Caco-2 (cell line): ENCODE results near the gene VILL. TPM values are rescaled to one million over a fixed set of nuclear protein-coding genes. Genes with fewer than 3 reads are reported as not detected.

ENCODE experiments used
- BruUV-seq: library from RNA; stranded (reverse); fragments of 400-500 nt; replicated peaks from 2 replicates; lab custom pipeline; 2021; lab: Mats Ljungman, UMichigan
- CTCF ChIA-PET: fragments of 300-600 bp; sonication (Branson Sonifier 250); formaldehyde crosslinking; loops from one replicate; lab custom pipeline; 2022; ENCODE audit warnings: antibody characterized with exemption; lab: Charles Lee
- POLR2A ChIA-PET: fragments of 300-600 bp; sonication (Branson Sonifier 250); formaldehyde crosslinking; loops from one replicate; lab custom pipeline; 2022; ENCODE audit warnings: antibody characterized with exemption; lab: Charles Lee
- DNase-seq, 2 experiments: peaks; one replicate each; pipeline versions ENCODE4 v3.0.0 to v3.0.0-alpha.2; 2020 to 2022
- H3K27me3 ChIP-seq: replicated peaks from 2 replicates; pipeline ENCODE4 v1.6.0; 2011; ENCODE audit warnings: low read length; ENCODE audit not compliant: control insufficient read depth, insufficient read depth
- H3K36me3 ChIP-seq: 2 replicates; pipeline ENCODE4 v1.5.1; 2011; ENCODE audit warnings: low read length; ENCODE audit not compliant: control insufficient read depth, insufficient read depth
- H3K4me1 ChIP-seq: fragments of 250-450 bp; sonication (Bioruptor Pico); 2 replicates; pipeline ENCODE4 v1.5.1; 2020; ENCODE audit warnings: mild to moderate bottlenecking
- H3K4me3 ChIP-seq: 2 replicates; pipeline ENCODE4 v1.5.1; 2011; ENCODE audit warnings: low read depth, mild to moderate bottlenecking, control low read depth, low read length
- H3K9me3 ChIP-seq: fragments of 250-450 bp; sonication (Bioruptor Pico); 2 replicates; pipeline ENCODE4 v1.5.1; 2020; ENCODE audit warnings: mild to moderate bottlenecking, moderate library complexity
- H3K27ac Mint-ChIP-seq: one replicate; pipeline ENCODE4 v1.8.0; 2022; ENCODE audit warnings: mixed read lengths; ENCODE audit not compliant: unreplicated experiment
- H3K27me3 Mint-ChIP-seq: one replicate; pipeline ENCODE4 v1.8.0; 2022; ENCODE audit warnings: mixed read lengths; ENCODE audit not compliant: insufficient read depth, unreplicated experiment
- H3K36me3 Mint-ChIP-seq: one replicate; pipeline ENCODE4 v1.8.0; 2022; ENCODE audit warnings: mild to moderate bottlenecking, mixed read lengths; ENCODE audit not compliant: insufficient read depth, unreplicated experiment
- H3K4me1 Mint-ChIP-seq: one replicate; pipeline ENCODE4 v1.8.0; 2022; ENCODE audit warnings: low read depth, mixed read lengths; ENCODE audit not compliant: unreplicated experiment
- H3K4me3 Mint-ChIP-seq: one replicate; pipeline ENCODE4 v1.8.0; 2022; ENCODE audit warnings: mild to moderate bottlenecking, moderate library complexity, mixed read lengths; ENCODE audit not compliant: unreplicated experiment
- H3K9me3 Mint-ChIP-seq: one replicate; pipeline ENCODE4 v1.8.0; 2022; ENCODE audit warnings: mixed read lengths; ENCODE audit not compliant: unreplicated experiment
- CTCF ChIP-seq, 2 experiments: fragments of 200-600 bp in 1 of 2; IDR thresholded peaks; 1 replicate in 1 of 2; 2 replicates in 1 of 2; pipeline versions ENCODE4 v1.5.1 to v1.8.0; 2011 to 2022; ENCODE audit warnings: antibody characterized with exemption in 1 of 2, control low read depth in 1 of 2, inconsistent platforms in 1 of 2, low read depth in 1 of 2, low read length in 1 of 2, mild to moderate bottlenecking in 1 of 2, moderate library complexity in 1 of 2; ENCODE audit not compliant: insufficient read depth in 1 of 2, severe bottlenecking in 1 of 2, unreplicated experiment in 1 of 2
- intact Hi-C: fragments of 100-400 bp; cut with micrococcal nuclease; formaldehyde crosslinking; loops from one replicate; pipeline ENCODE4 v1.10.0; 2022; ENCODE audit not compliant: unreplicated experiment
- total RNA-seq: library from RNA; stranded (reverse); gene quantifications from 2 replicates; pipeline ENCODE4 v1.2.3, GENCODE V29; 2022

VILL gene
- total RNA-seq, 1 experiment from 2014 or later, result 11.7 TPM

DNA sequence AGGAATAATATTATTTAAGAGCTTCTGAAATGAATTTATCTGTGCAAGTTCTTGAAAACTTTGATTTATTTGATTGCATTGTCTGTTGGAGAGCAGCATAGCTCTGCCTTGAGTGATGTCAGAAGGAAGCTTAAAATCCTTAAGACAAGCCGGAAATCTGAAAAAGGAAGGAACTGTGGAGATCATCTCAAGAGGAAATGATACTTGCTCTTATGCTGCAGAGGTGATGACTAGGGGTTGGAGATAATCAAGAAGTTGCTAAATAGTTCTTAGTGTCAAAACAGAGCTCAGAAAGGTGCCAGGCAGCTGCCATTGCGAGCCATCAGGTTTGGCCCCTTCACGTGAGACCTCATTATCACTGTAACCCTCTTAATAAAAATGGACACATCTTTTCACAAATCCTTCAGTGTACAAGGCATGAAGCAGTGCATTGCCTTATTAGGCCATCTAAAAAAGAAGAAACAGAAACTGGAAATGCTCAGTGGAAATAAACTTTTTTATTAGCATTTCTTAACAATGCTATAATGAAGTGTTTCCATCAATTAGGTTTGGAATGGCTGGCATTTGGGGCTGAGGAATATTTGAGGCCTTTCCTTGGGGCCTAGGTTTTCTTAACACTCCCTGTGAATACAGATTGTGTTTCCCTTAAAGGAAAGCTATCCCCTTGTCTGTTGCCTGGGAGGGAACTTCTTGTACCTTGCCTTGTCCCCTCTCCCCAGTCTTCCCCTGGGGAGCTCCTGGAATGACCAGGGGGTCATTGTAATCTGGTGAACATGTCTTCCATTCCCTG is 34.5 kb upstream of the VILL start:
- intact Hi-C loops, result no loop called here
- ChIA-PET CTCF (no interaction called here), POLR2A (no interaction called here)
- no peaks in the 10 kb centered on the region for H3K27me3 Mint-ChIP-seq
- Histone ChIP-seq H3K27me3 (no peaks in the 10 kb centered on the region), H3K9me3 (no peaks in the 10 kb centered on the region), H3K36me3 (no peaks in the 10 kb centered on the region; the same call in 1 of the 2 replicates), H3K4me1 (no peaks in the 10 kb centered on the region), H3K4me3 (no peak overlapping the region)
- no peak overlapping the region for H3K27ac Mint-ChIP-seq
- H3K9me3 Mint-ChIP-seq, result no peaks in the 10 kb centered on the region
- peaks cover 28% of the 10 kb centered on the region for H3K36me3 Mint-ChIP-seq
- TF ChIP-seq CTCF (IDR thresholded peaks at IDR 0.05; ENCODE audit: insufficient read depth in 1 of 2, low read depth in 1 of 2, low read length in 1 of 2, severe bottlenecking in 1 of 2, unreplicated experiment in 1 of 2), result no peak
- BruUV-seq, result no TSS peak
- DNase-seq, result no peak
- peaks cover 15% of the 10 kb centered on the region for H3K4me1 Mint-ChIP-seq
- H3K4me3 Mint-ChIP-seq, result no peak overlapping the region

DNA sequence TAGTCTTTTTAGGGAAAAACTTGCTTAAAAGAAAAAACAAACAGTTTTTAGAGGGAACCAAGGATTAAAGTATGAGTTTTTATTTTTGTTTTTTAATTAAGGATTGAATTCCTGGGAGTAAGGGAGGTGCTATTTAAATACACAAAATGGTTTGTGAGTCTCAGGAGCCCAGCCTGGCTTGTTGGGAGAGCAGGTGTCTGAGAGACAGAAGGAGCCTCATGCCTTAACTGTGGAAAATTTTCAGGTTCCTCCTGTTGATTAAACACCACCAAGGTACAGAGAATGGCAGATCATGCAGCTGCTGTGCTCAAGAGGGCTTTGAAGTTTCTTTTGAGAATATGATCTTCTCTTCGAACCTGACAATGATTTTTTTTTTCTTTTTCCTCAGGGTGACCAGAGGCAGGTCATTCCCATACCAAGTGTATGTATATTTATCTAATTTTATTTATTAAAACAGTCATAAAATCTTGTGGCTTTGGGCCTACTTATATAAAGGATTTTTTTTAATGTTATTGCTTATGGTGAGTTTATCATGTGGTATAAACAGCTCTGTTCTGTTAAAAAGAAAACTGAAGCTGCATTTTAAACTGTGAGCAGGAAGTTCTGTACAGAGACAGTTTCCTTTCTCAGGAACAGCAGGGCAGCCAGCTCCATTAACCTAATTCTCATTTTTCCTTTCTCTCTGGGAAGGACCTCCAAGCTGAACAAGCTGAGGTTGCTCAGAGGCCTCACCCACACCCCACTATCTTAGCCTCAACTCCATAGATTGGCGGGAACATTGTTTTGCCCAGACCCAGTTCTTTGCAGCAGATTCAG is 33.7 kb upstream of the VILL start:
- H3K9me3 ChIP-seq, result no peaks in the 10 kb centered on the region
- ChIA-PET POLR2A (no interaction called here), CTCF (no interaction called here)
- DNase-seq, result no peak
- no peak overlapping the region for H3K4me3 ChIP-seq
- no peak for TF ChIP-seq CTCF (IDR thresholded peaks at IDR 0.05; ENCODE audit: insufficient read depth in 1 of 2, low read depth in 1 of 2, low read length in 1 of 2, severe bottlenecking in 1 of 2, unreplicated experiment in 1 of 2)
- Mint-ChIP-seq H3K27me3 (no peaks in the 10 kb centered on the region), H3K4me3 (no peak overlapping the region), H3K9me3 (no peaks in the 10 kb centered on the region), H3K27ac (peak overlapping the region; percentile 33), H3K4me1 (peaks cover 16% of the 10 kb centered on the region), H3K36me3 (peaks cover 25% of the 10 kb centered on the region)
- intact Hi-C loops, result no loop called here
- no peaks in the 10 kb centered on the region for H3K27me3 ChIP-seq
- no TSS peak for BruUV-seq
- H3K36me3 ChIP-seq, result no peaks in the 10 kb centered on the region; the same call in 1 of the 2 replicates
- H3K4me1 ChIP-seq, result no peaks in the 10 kb centered on the region

DNA sequence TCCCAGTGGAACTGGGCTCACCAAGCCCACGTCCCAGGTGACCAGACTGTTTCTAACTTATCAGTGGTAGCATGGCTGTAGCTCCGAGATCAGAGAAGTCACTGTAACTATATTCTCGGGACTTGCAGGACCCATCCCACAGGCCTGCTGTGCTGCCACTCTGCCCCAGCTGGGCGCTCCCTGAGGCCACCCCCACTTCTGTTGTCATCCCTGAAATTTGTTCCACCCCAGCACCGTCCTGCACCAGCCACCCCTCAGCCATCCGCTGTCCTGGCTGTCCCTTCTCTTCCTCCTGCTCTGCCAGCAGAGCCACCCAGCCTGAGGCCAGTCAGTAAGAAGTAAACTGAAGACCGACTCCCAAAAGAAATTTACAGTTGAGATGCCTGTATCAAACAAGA is 33.0 kb upstream of the VILL start:
- Mint-ChIP-seq H3K4me3 (no peak overlapping the region), H3K36me3 (peaks cover 21% of the 10 kb centered on the region), H3K9me3 (no peaks in the 10 kb centered on the region), H3K4me1 (peaks cover 12% of the 10 kb centered on the region), H3K27ac (peak overlapping the region; percentile 33), H3K27me3 (no peaks in the 10 kb centered on the region)
- H3K36me3 ChIP-seq, result no peaks in the 10 kb centered on the region; the same call in 1 of the 2 replicates
- H3K27me3 ChIP-seq, result no peaks in the 10 kb centered on the region
- ChIA-PET POLR2A (no interaction called here), CTCF (no interaction called here)
- BruUV-seq, result no TSS peak
- intact Hi-C loops, result no loop called here
- no peaks in the 10 kb centered on the region for H3K9me3 ChIP-seq
- no peak overlapping the region for H3K4me3 ChIP-seq
- no peak for DNase-seq
- no peak for TF ChIP-seq CTCF (IDR thresholded peaks at IDR 0.05; ENCODE audit: insufficient read depth in 1 of 2, low read depth in 1 of 2, low read length in 1 of 2, severe bottlenecking in 1 of 2, unreplicated experiment in 1 of 2)
- H3K4me1 ChIP-seq, result no peaks in the 10 kb centered on the region
